GM18511 (cell line): Measurements from ENCODE around the gene PMEL.
"Not testable (repeated sequence)": the region's sequence is repeated elsewhere in the genome, so short reads cannot be mapped to it uniquely, and the experiment has no call there.

Source experiments
- ATAC-seq: cut with Tn5 transposase; IDR thresholded peaks from one replicate; pipeline ENCODE4 v1.9.1; 2021; ENCODE audit warnings: mild to moderate bottlenecking, moderate library complexity; ENCODE audit not compliant: unreplicated experiment

Gene PMEL

DNA sequence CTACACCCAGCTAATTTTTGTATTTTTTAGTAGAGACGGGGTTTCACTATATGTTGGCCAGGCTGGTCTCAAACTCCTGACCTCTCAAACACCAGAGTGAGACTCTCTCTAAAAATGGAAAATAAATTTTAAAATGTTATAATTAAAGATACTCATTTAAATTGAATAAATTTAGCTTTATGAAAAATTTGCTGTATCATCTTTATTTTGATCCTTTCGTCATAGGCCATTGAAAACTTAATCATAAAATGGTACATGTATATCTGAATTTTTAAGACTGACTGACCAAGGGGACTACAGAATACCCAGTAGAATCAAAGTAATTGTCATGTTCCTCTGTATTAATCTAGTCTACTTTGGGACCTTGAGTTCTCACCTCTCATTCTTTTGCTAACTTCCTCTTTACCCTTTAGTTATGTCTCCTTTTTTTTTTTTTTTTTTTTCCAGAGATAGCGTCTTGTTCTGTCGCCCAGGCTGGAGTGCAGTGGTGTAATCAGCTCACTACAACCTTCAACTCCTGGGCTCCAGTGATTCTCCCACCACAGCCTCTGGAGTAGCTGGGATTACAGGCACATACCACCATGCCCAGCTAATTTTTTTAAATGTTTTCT, 17.5 kb upstream of the PMEL start:
- no peak for ATAC-seq

DNA sequence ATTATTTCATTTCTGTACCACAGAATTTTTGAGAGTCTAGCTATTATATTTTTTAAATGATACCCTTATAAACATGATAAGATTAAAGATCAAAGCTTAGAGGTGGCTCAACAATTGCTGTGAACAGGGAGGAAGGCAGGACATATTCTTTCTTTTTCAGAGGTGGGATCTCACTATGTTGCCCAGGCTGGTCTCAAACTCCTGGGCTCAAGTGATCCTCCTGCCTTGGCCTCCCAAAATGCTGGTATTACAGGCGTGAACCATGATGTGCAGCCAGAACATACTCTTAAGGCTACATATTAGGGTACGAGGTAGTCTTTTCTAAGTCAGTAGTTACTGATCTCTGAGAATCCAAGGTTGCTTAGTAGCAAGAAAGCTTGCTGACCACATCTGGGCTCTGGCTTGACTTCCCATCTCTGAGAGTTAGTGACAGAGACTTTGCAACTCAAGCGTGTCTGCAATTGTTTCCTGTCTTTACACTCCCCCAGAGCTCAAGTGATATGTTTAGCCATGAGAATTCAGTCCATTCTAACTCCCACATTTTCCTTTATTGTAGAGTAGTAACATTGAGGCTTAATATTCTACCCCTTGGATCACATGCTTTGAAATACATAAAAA, 16.6 kb upstream of the PMEL start:
- ATAC-seq, result peak; percentile 86

DNA sequence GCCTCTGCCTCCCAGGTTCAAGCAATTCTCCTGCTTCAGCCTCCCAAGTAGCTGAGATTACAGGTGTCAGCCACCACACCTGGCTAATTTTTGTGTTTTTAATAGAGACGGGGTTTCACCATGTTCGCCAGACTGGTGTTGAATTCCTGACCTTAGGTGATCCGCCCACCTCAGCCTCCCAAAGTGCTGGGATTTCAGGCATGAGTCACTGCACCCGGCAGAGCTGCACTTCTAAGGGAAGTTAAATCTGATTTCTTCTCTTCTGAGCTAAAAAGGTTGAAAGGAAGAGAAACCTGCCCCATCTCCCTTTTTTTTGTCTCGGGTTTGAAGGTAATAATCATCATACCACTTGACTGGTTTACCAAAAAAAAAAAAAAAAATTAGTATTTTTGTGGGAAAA, 16.0 kb upstream of the PMEL start:
- ATAC-seq, result not testable (repeated sequence)

DNA sequence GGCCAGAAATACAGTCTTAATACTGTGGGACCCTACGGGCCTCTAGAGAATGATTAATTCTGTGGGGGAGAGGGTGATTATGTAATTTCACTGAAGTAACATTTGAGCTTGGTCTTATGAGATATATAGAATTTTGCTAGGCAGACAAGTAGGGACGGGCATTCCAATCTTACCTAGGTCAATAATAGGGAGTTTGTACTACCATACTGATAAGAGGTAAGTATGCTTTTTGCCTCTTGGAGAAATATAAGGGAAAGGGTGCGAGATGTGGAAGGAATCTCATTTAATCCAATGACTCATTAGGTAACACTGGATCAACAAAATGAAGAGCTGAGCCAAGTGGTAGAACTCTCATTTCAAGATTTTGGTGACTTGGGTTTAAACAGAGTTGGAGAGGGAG, 13.2 kb upstream of the PMEL start:
- no peak for ATAC-seq

DNA sequence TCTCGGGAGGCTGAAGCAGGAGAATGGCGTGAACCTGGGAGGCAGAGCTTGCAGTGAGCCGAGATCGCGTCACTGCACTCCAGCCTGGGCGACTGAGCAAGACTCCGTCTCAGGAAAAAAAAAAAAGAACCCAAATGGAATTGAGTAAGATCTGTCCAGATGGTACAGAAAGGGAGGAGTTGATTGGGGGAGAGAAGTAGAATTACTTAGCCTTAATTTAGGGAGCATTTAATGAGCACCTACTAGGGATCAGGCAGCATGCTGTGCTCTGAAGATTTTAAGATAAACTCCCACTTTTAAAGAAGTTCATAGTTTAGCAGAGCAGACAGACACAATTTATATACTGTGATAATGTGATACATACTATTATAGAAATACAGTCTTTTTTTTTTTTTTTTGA, 12.6 kb upstream of the PMEL start:
- no peak for ATAC-seq

DNA sequence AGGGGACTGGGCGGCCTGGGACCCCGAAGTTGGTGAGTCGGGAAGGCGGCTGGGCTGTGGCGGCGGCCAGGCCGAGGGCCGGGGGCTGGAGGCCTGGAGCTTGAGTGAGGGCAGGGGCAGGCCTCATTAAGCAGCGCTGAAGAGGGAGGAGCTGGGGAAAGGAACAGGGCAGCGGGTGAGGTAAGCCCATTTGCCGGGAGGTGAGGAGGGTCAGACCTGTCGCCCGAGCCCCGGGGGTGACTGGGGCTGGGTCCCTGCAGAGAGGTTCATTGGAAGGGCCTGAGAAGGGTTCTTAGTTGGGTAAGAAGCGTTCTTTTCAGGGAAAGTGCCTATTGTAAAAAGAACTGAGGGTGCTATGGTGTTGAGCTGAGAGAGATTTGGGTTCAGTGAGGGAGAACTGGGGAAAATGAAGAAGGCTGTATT, 8.5 kb upstream of the PMEL start:
- peak; percentile 33 for ATAC-seq

DNA sequence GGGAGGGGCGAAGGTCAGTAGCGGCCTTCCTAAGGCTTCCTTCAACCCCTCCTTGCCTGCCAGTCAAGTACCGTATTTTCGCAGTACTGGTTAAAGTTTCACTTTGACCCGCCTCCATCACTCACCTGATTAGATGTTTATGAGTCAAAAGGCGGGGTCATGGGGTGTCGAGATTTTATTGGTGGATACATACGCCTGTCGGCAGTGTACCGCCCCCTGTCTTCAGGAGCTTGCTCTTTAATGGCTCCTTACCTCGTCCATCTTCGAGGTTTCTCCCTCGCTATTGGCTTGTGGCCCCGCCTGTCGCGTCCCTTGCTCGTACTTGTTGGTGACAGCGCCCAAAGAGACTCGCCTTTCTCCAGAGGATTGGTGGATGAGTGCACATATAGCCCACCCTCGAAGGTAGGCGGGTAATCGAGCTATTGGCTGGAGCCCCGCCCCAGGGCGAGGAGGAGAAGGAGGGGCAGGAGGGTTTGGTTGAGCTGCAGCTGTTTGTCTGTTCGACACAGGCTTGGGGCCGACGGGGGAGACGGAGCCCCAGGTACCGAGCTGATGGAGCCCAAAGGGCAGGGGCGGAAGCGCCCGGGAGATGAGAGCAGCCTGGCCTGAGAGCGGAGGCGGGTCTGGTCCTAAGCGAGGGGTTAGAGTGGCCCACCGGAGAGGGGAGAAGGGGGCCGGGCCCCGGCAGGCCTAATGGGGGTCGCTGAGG, 7.9 kb upstream of the PMEL start, which contains the start of gene RAB5B:
Gene RAB5B (plus strand): TSS at position 480 of the 709 bp plus-strand sequence. CDS start 12,883 bp downstream, outside the sequence.
- ATAC-seq, result peak; percentile 94

DNA sequence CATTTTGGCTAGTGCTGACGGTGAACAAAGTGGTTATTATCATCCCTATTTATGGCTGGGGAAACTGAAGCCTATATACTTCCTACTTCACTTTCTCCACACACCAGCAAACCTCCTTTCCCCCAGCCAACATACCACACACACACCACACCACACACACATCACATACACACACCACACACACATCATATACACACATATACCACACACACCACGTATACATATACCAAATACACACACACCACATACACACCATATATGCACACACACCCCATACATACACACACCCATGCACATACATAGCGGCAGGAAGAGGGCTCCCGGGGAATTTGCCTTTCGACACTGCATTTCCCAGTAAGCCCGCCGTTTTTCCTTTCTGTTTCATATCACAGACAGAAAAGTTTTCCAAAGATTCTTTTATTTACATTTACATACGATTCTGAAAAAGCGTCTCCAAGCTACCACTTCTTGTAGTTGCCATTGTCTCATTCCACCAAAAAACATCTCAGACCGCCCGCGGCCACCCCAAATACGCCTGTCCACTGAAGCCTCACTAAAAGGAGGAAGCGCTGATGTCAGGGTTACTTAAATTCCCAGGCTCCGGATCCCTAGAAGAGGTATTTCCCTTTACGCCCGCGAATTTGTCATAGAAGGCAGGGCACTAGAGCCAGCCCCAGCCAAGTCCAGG, 7.2 kb upstream of the PMEL start:
- no peak for ATAC-seq

DNA sequence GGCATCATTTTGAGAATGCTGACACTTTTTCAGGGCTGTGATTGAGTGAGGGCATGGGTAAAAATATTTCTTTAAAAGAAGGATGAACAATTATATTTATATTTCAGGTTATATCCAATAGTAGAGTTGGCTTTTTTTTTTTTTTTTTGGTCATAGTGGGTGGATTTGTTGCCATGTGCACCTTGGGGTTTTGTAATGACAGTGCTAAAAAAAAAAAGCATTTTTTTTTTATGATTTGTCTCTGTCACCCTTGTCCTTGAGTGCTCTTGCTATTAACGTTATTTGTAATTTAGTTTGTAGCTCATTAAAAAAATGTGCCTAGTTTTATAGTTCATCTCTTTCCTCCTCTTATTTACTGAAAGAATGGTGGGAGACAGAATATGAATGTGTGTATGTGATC, 6.6 kb upstream of the PMEL start:
- ATAC-seq, result no peak

DNA sequence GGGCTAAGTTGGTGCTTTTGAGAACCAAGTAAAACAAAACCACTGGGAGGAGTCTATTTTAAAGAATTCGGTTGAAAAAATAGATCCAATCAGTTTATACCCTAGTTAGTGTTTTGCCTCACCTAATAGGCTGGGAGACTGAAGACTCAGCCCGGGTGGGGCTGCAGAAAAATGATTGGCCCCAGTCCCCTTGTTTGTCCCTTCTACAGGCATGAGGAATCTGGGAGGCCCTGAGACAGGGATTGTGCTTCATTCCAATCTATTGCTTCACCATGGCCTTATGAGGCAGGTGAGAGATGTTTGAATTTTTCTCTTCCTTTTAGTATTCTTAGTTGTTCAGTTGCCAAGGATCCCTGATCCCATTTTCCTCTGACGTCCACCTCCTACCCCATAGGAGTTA, 6.2 kb upstream of the PMEL start:
- ATAC-seq, result no peak

DNA sequence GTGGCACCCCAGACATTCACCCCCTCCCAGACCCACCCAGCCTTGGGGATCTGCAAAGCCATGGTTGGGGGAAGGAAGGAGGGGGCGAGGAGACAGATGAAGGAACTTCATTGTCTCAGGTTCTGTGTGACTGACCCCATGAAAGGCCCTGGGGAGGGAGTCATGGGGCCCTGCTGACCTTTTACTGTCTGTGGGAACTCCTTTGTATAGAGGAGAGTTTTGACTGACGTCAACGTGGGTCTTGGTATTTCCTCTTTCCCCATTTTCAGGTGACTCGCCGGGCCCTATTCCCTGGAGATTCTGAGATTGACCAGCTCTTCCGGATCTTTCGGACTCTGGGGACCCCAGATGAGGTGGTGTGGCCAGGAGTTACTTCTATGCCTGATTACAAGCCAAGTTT, 4.9 kb upstream of the PMEL start:
- ATAC-seq, result no peak

DNA sequence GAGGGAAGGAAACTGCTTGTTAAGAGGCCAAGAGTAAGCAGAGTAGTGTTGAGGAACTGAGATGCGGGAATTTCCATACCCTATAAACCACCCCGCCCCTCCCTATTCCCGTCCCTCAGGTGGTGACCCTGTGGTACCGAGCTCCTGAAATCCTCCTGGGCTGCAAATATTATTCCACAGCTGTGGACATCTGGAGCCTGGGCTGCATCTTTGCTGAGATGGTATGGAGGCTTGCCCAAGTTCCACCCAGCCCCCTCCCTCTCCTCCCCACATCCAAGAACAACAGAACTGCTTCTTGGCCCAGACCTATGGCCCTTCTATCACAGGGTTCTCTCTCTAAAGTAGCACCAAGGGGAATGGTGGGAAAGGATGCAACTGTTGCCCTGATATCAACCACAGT, 3.5 kb upstream of the PMEL start:
- no peak for ATAC-seq

DNA sequence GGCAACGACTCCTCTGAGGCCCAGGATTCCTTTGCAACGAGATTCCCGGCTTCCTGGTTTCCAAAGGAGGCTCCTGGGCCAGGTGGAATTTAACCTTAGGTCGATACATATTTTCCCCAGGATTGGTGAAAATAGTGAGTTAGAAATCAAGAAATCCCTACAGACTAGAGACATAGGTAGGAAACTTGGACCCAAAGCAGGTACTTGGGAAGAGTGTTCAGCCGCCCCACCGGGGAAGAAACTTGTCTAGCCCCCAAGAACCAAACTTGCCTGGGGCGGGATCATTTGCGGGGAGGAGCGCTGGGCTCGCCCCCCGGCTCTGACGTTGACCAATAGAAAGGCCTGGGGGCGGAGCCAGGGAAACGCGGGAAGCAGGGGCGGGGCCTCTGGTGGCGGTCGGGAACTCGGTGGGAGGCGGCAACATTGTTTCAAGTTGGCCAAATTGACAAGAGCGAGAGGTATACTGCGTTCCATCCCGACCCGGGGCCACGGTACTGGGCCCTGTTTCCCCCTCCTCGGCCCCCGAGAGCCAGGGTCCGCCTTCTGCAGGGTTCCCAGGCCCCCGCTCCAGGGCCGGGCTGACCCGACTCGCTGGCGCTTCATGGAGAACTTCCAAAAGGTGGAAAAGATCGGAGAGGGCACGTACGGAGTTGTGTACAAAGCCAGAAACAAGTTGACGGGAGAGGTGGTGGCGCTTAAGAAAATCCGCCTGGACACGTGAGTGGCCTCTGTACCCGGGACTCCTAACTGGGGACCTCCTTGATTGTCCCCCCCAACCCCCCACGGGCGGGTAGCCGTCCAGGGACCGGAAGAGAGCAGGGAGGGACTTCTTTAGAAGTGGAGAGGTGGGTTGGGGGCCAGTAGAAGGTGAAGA, 803 bp upstream of the PMEL start, which contains the start of gene CDK2:
Gene CDK2 (plus strand): TSS at position 423 of the 874 bp plus-strand sequence. CDS start 179 bp downstream, at position 602.
- ATAC-seq, result peak; percentile 94

DNA sequence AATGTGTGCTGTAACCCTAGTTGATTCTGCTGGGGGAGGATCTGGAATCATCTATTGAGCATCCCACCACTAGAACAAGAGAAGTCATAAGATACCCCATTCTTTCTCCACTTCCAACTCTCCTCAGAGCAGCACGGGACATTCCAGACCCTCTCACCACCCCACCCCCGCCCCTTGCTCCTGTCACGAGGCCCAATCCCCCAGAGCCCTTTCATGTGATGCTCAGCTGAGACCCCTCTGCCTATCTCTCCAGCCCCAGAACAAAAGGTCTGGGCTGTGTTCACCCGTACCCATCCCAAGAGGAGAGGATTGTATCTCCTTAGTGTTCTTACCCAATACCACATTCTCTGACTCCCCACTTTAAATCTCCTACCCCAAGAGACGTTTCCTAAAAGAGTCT, 602 bp downstream of the PMEL start:
- no peak for ATAC-seq

DNA sequence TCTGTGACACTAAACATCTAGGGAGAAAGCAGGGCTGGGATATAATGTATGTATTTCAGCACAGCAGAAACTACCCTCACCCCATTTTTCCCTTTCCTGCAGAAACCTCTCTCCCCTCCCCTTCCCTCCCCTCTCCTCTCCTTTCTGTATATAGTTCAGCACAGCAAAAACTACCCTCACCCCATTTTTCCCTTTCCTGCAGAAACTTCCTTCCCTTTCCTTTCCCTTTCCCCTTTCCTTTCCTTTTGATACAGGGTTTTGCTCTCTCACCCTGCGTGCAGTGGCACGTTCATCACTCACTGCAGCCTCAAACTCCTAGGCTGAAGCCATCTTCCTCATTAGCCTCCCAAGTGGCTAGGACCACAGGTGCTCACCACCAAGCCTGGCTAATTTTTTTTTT, 2.1 kb downstream of the PMEL start:
- no peak for ATAC-seq

DNA sequence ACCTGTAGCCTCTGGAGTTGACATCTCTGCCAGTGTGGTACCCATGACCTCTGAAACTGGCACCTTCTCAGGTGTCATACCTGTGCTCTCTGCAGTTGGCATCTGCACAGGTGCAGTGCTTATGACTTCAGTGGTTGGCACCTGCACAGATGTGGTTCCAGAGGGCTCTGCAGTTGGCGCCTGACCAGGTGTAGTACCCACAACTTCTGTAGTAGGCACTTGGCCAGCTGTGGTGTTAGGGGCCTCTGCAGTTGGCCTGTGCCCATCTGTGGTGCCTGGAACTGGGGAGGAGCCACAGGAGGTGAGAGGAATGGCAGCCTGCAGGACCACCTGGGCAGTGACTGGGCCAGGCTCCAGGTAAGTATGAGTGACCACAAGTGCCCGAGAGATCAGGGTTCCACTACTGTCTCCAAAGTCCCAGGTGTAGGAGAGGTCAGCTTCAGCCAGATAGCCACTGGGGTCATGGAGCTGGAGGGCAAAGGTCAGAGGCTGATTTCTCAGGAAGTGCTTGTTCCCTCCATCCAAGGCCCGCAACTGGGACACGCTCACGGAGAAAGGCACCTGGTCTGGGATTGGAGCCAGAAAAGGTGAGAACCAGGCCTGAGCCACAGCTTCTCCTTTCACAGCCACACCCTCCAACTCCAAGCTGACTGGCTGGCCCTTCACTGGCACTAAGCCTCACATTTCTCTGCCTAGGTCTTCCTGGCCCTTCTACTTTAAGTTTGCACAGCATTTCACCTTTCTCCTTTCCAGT, 8.6 kb downstream of the PMEL start:
- no peak for ATAC-seq

DNA sequence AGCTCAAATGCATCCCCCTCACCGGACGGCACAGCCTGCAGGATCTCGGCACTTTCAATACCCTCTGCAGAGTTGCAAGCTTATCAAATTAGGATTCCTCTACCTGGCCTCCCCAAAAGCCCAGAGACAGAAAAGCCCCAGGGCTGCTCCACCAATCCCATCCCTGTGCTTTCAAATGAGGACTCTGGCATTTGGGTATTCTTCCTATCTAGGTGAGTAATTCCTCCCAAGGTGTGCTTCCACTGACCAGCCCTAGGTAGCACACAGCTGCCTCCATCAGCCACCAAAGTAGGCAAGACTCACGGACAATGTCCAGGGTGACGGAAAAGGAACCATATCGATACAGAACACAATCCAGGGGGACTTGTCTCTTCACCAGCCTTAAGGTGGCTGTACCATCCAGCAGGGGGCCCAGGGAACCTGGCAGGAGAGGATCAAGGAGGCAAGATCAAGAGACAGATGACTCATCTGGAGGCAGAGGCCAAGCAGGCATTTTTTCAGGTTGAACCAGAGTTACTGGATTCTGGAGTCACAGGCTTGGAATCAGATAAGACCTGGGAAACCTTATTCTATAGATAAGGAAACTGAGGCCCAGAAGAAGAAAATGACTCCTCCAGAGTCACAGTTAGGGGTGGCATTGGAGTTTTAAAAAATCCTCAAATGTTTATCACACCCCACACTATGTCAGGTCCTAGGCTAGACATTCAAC, 9.9 kb downstream of the PMEL start:
- no peak for ATAC-seq

DNA sequence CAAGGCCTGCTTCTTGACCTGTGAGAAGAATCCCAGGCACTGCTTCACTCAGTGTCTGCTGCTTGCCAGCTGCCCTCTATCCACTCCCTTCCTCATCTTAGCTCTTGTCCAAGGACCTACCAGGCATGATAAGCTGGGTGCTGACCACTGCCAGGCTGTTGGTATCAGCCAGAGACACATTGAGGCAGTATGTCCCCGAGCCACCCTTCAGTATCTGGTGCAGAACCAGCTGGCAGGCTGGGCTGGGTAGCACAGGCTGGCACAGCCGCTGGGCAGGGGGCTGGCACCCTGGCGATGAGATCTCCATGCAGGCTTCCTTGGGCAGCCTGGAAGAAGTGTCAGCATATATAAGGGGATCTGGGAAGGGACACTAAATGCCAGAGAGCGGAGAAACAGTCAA, 10.5 kb downstream of the PMEL start:
- ATAC-seq, result no peak

DNA sequence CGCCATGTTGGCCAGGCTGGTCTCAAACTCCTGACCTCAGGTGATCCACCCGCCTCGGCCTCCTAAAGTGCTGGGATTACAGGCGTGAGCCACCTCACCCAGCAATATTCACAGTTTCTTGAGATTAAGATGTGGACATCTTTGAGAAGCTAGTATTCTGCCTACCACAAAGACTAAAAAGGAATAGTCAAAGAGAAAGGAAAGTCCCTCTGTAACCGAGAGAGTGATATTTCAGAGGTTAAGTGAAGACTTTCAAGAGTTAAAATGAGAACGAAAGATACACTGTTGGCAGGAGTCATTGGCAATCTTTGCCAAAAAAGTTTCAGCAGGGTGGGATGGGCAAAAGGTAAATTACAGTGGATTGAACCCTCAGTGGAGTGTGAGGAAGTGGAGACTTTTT, 19.3 kb downstream of the PMEL start:
- ATAC-seq, result no peak
